Measurements from ENCODE around the gene CYLC1. TPM values are rescaled to one million over a fixed set of nuclear protein-coding genes. Genes with fewer than 3 reads are reported as not detected.

Gene CYLC1
- total RNA-seq, 1 donor from 2014 or later, result not detected

DNA sequence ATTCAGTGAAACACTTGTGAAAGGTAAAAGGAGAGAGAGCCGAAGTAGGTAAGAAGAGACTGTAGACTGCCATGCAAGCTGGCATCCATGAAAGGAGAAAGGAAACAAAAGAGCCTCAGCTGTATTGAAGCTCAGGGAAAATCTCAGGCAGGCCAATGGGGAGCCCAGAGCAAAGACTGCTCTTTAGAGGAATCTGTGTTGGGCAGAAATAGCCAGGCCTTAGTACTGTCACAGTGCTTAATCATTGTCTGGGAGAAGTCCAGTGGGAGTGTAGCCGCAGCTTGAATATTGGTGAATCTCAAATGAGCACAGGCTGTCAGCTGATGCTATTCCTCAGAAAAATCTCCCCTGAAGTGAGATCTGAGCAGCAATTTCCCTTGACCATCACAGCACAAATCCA lies 27.6 kb downstream of the CYLC1 start:
- no peaks in the 10 kb centered on the region for H3K9me3 Mint-ChIP-seq (ENCODE audit: unreplicated experiment)
- TF ChIP-seq, protein P1, sequence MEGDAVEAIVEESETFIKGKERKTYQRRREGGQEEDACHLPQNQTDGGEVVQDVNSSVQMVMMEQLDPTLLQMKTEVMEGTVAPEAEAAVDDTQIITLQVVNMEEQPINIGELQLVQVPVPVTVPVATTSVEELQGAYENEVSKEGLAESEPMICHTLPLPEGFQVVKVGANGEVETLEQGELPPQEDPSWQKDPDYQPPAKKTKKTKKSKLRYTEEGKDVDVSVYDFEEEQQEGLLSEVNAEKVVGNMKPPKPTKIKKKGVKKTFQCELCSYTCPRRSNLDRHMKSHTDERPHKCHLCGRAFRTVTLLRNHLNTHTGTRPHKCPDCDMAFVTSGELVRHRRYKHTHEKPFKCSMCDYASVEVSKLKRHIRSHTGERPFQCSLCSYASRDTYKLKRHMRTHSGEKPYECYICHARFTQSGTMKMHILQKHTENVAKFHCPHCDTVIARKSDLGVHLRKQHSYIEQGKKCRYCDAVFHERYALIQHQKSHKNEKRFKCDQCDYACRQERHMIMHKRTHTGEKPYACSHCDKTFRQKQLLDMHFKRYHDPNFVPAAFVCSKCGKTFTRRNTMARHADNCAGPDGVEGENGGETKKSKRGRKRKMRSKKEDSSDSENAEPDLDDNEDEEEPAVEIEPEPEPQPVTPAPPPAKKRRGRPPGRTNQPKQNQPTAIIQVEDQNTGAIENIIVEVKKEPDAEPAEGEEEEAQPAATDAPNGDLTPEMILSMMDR (IDR thresholded peaks at IDR 0.05; ENCODE audit: unreplicated experiment), result no peak
- H3K27me3 Mint-ChIP-seq (ENCODE audit: unreplicated experiment), result peaks cover 1% of the 10 kb centered on the region
- no peaks in the 10 kb centered on the region for H3K36me3 Mint-ChIP-seq (ENCODE audit: low read depth, unreplicated experiment)
- no peak for DNase-seq (ENCODE audit: low spot score)
- no peak overlapping the region for H3K27ac Mint-ChIP-seq (ENCODE audit: unreplicated experiment)
- no peaks in the 10 kb centered on the region for H3K4me1 Mint-ChIP-seq (ENCODE audit: unreplicated experiment)
- no peak overlapping the region for H3K4me3 Mint-ChIP-seq (ENCODE audit: unreplicated experiment)

DNA sequence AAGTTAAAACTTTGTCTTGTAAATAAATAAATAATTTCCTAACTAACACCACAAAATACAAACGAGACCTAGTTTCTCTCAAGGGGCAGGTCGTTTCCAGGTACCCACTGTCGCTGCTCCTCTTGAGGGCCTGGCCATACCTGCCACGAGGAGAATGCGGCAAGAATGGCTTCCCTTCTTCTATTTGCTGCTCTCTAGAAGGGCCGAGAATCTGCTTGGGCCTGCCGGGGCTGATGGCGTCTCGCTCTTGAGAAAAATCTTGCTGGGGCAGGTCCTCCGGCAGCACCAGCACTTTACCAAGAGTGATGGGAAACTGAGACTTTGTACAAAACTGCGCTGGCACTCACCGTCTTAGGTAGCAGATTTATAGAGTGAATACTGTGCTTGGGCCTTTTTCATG lies 31.5 kb downstream of the CYLC1 start:
- Mint-ChIP-seq H3K4me3 (ENCODE audit: unreplicated experiment) (no peak overlapping the region), H3K9me3 (ENCODE audit: unreplicated experiment) (no peaks in the 10 kb centered on the region), H3K4me1 (ENCODE audit: unreplicated experiment) (no peaks in the 10 kb centered on the region), H3K27me3 (ENCODE audit: unreplicated experiment) (peaks cover 1% of the 10 kb centered on the region), H3K36me3 (ENCODE audit: low read depth, unreplicated experiment) (no peaks in the 10 kb centered on the region), H3K27ac (ENCODE audit: unreplicated experiment) (no peak overlapping the region)
- TF ChIP-seq, protein P1 (IDR thresholded peaks at IDR 0.05; ENCODE audit: unreplicated experiment), result no peak
- DNase-seq (ENCODE audit: low spot score), result no peak

DNA sequence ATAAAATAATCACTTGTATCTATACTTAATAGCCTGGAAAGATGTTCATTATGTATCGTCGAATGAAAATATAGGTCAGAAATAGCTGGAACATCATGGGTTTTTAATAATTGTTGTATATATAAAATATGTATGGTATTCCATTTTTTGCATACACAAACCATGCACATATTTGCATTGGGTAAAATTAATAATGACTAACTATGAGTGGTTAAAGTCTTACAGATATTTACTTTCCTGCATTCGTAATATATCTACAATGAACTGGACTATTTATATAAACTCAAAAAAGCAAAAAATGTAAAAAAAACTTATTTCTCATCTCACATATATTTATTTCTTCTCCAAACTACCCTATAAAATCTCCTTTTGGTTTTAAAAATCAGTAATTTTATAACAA lies 46.0 kb downstream of the CYLC1 start:
- no peaks in the 10 kb centered on the region for H3K9me3 Mint-ChIP-seq (ENCODE audit: unreplicated experiment)
- DNase-seq (ENCODE audit: low spot score), result no peak
- H3K27ac Mint-ChIP-seq (ENCODE audit: unreplicated experiment), result no peak overlapping the region
- H3K4me1 Mint-ChIP-seq (ENCODE audit: unreplicated experiment), result no peaks in the 10 kb centered on the region
- no peak overlapping the region for H3K4me3 Mint-ChIP-seq (ENCODE audit: unreplicated experiment)
- TF ChIP-seq, protein P1 (IDR thresholded peaks at IDR 0.05; ENCODE audit: unreplicated experiment), result no peak
- no peaks in the 10 kb centered on the region for H3K36me3 Mint-ChIP-seq (ENCODE audit: low read depth, unreplicated experiment)
- H3K27me3 Mint-ChIP-seq (ENCODE audit: unreplicated experiment), result no peaks in the 10 kb centered on the region

DNA sequence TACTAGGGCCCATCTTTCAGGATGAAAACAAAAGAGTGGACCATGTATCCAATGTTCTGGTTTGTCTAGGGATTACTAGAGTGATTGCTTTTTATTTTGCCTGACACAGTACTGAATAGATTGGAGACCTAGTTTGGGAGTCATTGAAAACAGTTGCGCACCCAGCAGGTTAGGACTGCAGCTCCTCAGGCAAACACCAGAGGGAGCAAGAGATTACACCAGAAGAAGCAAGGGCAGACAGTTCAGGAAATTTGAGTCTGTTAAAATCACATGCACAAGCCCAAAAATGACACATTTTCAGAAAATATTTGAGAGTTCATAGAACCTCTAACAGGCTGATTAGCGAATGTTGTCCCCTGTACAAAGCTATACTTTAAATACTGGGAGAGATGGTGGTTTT lies 55.6 kb downstream of the CYLC1 start:
- no peaks in the 10 kb centered on the region for H3K9me3 Mint-ChIP-seq (ENCODE audit: unreplicated experiment)
- no peaks in the 10 kb centered on the region for H3K36me3 Mint-ChIP-seq (ENCODE audit: low read depth, unreplicated experiment)
- no peaks in the 10 kb centered on the region for H3K4me1 Mint-ChIP-seq (ENCODE audit: unreplicated experiment)
- peak; percentile 24 for DNase-seq (ENCODE audit: low spot score)
- H3K27ac Mint-ChIP-seq (ENCODE audit: unreplicated experiment), result no peak overlapping the region
- H3K4me3 Mint-ChIP-seq (ENCODE audit: unreplicated experiment), result no peak overlapping the region
- TF ChIP-seq, protein P1 (IDR thresholded peaks at IDR 0.05; ENCODE audit: unreplicated experiment), result peak; percentile 49
- H3K27me3 Mint-ChIP-seq (ENCODE audit: unreplicated experiment), result no peaks in the 10 kb centered on the region

DNA sequence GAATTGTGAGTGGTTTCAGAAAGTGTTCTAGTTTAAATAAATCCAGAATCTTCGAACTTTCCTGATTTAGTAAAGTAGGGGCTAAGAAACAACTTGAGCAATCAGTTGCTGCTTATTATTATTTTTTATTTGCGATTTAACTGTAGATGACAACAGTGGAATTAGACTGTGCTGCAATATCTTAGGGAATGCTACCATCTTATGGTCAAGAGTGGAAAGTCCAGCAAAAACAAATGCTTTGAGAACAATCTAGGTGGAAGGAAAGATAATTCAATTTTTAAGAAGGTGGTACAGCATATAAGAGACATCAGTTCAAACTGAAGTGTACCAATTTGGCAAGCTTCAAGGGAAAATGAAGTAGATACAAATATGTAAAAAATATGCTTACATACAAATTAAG lies 73.3 kb downstream of the CYLC1 start:
- Mint-ChIP-seq H3K9me3 (ENCODE audit: unreplicated experiment) (no peaks in the 10 kb centered on the region), H3K27me3 (ENCODE audit: unreplicated experiment) (no peaks in the 10 kb centered on the region), H3K4me1 (ENCODE audit: unreplicated experiment) (no peaks in the 10 kb centered on the region), H3K36me3 (ENCODE audit: low read depth, unreplicated experiment) (no peaks in the 10 kb centered on the region), H3K27ac (ENCODE audit: unreplicated experiment) (no peak overlapping the region), H3K4me3 (ENCODE audit: unreplicated experiment) (no peak overlapping the region)
- TF ChIP-seq, protein P1 (IDR thresholded peaks at IDR 0.05; ENCODE audit: unreplicated experiment), result no peak
- no peak for DNase-seq (ENCODE audit: low spot score)

Measured in endothelial cell (in vitro differentiated cells).